ENCODE data around the gene ZCCHC7.
A peak's percentile ranks its signal among the peaks of the same experiment; 100 is the strongest.

DNA sequence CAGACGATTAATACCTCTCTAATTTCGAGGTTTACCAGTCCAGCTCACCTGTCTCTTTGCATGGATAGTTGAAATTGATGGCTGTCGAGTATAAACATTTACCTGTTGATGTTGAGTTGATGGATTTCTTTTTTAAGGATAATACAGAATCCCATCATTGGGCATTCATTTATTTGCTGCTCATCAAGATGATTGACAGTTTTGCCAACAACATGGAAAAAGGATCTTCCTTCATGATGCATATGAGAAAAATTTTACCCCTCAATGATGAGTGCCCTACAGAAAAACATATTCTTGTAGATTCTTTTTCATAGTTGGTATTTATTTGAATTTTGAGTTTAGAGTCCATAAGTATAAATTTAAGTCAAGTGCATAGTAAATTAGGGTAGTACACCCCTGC is 59.2 kb downstream of the ZCCHC7 start:
- TF ChIP-seq, protein P1, sequence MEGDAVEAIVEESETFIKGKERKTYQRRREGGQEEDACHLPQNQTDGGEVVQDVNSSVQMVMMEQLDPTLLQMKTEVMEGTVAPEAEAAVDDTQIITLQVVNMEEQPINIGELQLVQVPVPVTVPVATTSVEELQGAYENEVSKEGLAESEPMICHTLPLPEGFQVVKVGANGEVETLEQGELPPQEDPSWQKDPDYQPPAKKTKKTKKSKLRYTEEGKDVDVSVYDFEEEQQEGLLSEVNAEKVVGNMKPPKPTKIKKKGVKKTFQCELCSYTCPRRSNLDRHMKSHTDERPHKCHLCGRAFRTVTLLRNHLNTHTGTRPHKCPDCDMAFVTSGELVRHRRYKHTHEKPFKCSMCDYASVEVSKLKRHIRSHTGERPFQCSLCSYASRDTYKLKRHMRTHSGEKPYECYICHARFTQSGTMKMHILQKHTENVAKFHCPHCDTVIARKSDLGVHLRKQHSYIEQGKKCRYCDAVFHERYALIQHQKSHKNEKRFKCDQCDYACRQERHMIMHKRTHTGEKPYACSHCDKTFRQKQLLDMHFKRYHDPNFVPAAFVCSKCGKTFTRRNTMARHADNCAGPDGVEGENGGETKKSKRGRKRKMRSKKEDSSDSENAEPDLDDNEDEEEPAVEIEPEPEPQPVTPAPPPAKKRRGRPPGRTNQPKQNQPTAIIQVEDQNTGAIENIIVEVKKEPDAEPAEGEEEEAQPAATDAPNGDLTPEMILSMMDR (IDR thresholded peaks at IDR 0.05; ENCODE audit: poor library complexity, severe bottlenecking): no peak
- TF ChIP-seq RAD21 (conservative IDR thresholded peaks at IDR 0.05) (no peak), POLR2AphosphoS5 (IDR thresholded peaks at IDR 0.05) (no peak), EZH2 (IDR thresholded peaks at IDR 0.05; ENCODE audit: borderline replicate concordance, insufficient read depth, low read length, poor library complexity, severe bottlenecking) (no peak), EP300 (conservative IDR thresholded peaks at IDR 0.05; ENCODE audit: poor library complexity, severe bottlenecking) (peak; percentile 50), TAF1 (IDR thresholded peaks at IDR 0.05; ENCODE audit: low read depth) (no peak), MXI1 (conservative IDR thresholded peaks at IDR 0.05; ENCODE audit: poor library complexity, severe bottlenecking) (no peak), SMC3 (conservative IDR thresholded peaks at IDR 0.05; ENCODE audit: poor library complexity) (no peak)
- TF ChIP-seq, protein P2, sequence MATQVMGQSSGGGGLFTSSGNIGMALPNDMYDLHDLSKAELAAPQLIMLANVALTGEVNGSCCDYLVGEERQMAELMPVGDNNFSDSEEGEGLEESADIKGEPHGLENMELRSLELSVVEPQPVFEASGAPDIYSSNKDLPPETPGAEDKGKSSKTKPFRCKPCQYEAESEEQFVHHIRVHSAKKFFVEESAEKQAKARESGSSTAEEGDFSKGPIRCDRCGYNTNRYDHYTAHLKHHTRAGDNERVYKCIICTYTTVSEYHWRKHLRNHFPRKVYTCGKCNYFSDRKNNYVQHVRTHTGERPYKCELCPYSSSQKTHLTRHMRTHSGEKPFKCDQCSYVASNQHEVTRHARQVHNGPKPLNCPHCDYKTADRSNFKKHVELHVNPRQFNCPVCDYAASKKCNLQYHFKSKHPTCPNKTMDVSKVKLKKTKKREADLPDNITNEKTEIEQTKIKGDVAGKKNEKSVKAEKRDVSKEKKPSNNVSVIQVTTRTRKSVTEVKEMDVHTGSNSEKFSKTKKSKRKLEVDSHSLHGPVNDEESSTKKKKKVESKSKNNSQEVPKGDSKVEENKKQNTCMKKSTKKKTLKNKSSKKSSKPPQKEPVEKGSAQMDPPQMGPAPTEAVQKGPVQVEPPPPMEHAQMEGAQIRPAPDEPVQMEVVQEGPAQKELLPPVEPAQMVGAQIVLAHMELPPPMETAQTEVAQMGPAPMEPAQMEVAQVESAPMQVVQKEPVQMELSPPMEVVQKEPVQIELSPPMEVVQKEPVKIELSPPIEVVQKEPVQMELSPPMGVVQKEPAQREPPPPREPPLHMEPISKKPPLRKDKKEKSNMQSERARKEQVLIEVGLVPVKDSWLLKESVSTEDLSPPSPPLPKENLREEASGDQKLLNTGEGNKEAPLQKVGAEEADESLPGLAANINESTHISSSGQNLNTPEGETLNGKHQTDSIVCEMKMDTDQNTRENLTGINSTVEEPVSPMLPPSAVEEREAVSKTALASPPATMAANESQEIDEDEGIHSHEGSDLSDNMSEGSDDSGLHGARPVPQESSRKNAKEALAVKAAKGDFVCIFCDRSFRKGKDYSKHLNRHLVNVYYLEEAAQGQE (IDR thresholded peaks at IDR 0.05; ENCODE audit: borderline replicate concordance): no peak

Data from neural cell (in vitro differentiated cells).